T-helper 1 cell treated with Interleukin-12 subunit alpha and Interleukin-12 subunit beta and Interleukin-4 antibody, amounts not matched to agents 30 ng/mL and 1 ng/mL, for 36 hours (primary cell): ENCODE data around the gene TMEM191B. TPM values are rescaled to one million over a fixed set of nuclear protein-coding genes. Genes with fewer than 3 reads are reported as not detected.
"Not testable (repeated sequence)": the region's sequence is repeated elsewhere in the genome, so short reads cannot be mapped to it uniquely, and the experiment has no call there.

ENCODE experiments used
- intact Hi-C: fragments of 100-400 bp; cut with micrococcal nuclease; formaldehyde crosslinking; loops from one replicate; pipeline ENCODE4 v1.15.1; 2024
- total RNA-seq: library from RNA; stranded (reverse); gene quantifications from 2 replicates; pipeline ENCODE4 v1.2.3, GENCODE V29; 2022

The TMEM191B gene
- not detected in 2 replicates for total RNA-seq

- intact Hi-C loops: not testable (repeated sequence)
These were observed at the start of gene TMEM191B for GRCh38 chr22:18527752-18528596. TSS of gene TMEM191B (plus strand) at chr22:18527802. CDS start at chr22:18527981, 179 bp downstream.

GRCh38 chr22:18496227-18496626, 31.4 kb upstream of the TMEM191B start:
- intact Hi-C loops: not testable (repeated sequence)

GRCh38 chr22:18511327-18511726, 16.3 kb upstream of the TMEM191B start:
- intact Hi-C loops: not testable (repeated sequence)

- intact Hi-C loops: not testable (repeated sequence)
These were observed 15.2 kb upstream of the TMEM191B start for GRCh38 chr22:18512378-18512777.

- intact Hi-C loops: not testable (repeated sequence)
These were observed 14.1 kb upstream of the TMEM191B start for GRCh38 chr22:18513454-18513853.

- intact Hi-C loops: not testable (repeated sequence)
These were observed 9.5 kb upstream of the TMEM191B start, which contains the start of gene GGTLC3 for GRCh38 chr22:18518061-18518460. TSS of gene GGTLC3 (minus strand) at chr22:18518161. CDS start at chr22:18517897, 264 bp downstream.

GRCh38 chr22:18522762-18523161, 4.8 kb upstream of the TMEM191B start:
- intact Hi-C loops: not testable (repeated sequence)

- intact Hi-C loops: not testable (repeated sequence)
These were observed 4.3 kb upstream of the TMEM191B start for GRCh38 chr22:18523328-18523727.

GRCh38 chr22:18528597-18529415, 1.2 kb downstream of the TMEM191B start:
- intact Hi-C loops: not testable (repeated sequence)

- intact Hi-C loops: not testable (repeated sequence)
These were observed 2.0 kb downstream of the TMEM191B start for GRCh38 chr22:18529416-18530145.

- intact Hi-C loops: not testable (repeated sequence)
These were observed 6.0 kb downstream of the TMEM191B start for GRCh38 chr22:18533633-18534032.

GRCh38 chr22:18534315-18534714, 6.7 kb downstream of the TMEM191B start:
- intact Hi-C loops: not testable (repeated sequence)

- intact Hi-C loops: not testable (repeated sequence)
These were observed 12.4 kb downstream of the TMEM191B start for GRCh38 chr22:18539994-18540393.

- intact Hi-C loops: not testable (repeated sequence)
These were observed 15.8 kb downstream of the TMEM191B start for GRCh38 chr22:18543400-18543799.

GRCh38 chr22:18544615-18545014, 17.0 kb downstream of the TMEM191B start:
- intact Hi-C loops: not testable (repeated sequence)

- intact Hi-C loops: not testable (repeated sequence)
These were observed 22.0 kb downstream of the TMEM191B start for GRCh38 chr22:18549458-18550179.

- intact Hi-C loops: not testable (repeated sequence)
These were observed 23.4 kb downstream of the TMEM191B start for GRCh38 chr22:18551046-18551445.

- intact Hi-C loops: not testable (repeated sequence)
These were observed 25.4 kb downstream of the TMEM191B start for GRCh38 chr22:18552839-18553597.

GRCh38 chr22:18554280-18555256, 27.0 kb downstream of the TMEM191B start:
- intact Hi-C loops: not testable (repeated sequence)
